ENCODE data around the gene ZC3H6. TPM values are rescaled to one million over a fixed set of nuclear protein-coding genes. Genes with fewer than 3 reads are reported as not detected.

ZC3H6 gene
- 1 to 10 TPM in 1 of 2 donors, under 1 TPM in 1; 1.00 to 3.8 TPM for total RNA-seq

GRCh38 chr2:112275311-112275886, at the start of gene ZC3H6:
Gene ZC3H6 (plus strand): TSS chr2:112275597. CDS start chr2:112275995, 398 bp downstream.

GRCh38 chr2:112254466-112255240, 20.7 kb upstream of the ZC3H6 start, which contains the start of gene ZC3H8:
Gene ZC3H8 (minus strand): TSS chr2:112255042. CDS start chr2:112254981, 61 bp downstream.

Small RNAs within 50 kb of the gene (small RNA-seq; reads per million reads assigned to genes)
- gene AC115115.1: 0 to 0.04 reads per million in 2 donors

Other genes with a start within 250 kb of the ZC3H6 start
- gene TMEM87B, start 220.3 kb upstream of the ZC3H6 start, total RNA-seq: 10 to 100 TPM; 27.2 to 27.6 TPM
- gene FBLN7, start 137.2 kb upstream of the ZC3H6 start, total RNA-seq: under 1 TPM; 0.69 to 1.00 TPM
- gene ZC3H8, start 20.6 kb upstream of the ZC3H6 start, total RNA-seq: 1 to 10 TPM; 1.3 to 4.8 TPM
- 10 to 100 TPM in 1 of 2 donors, 1 to 10 TPM in 1; 6.5 to 10.3 TPM for gene RGPD8, start 158.0 kb downstream of the ZC3H6 start, total RNA-seq
- 10 to 100 TPM; 46.1 to 60.3 TPM for gene TTL, start 206.6 kb downstream of the ZC3H6 start, total RNA-seq

All from melanocyte of skin (primary cell).